ENCODE data around the gene B3GALT4. TPM values are rescaled to one million over a fixed set of nuclear protein-coding genes. Genes with fewer than 3 reads are reported as not detected.

B3GALT4 gene
- total and polyA plus RNA-seq, 2 donors (not counting 1 experiment from before 2014, with no cell fraction given): 2.3 to 11.1 TPM

GRCh38 chr6:33278810-33279209, 1.9 kb downstream of the B3GALT4 start:
- H3K36me3 ChIP-seq (ENCODE audit: control insufficient read depth, insufficient read depth, low read length): peaks cover 34% of the 10 kb centered on the region
- peaks cover 14% of the 10 kb centered on the region for H3K4me1 ChIP-seq (ENCODE audit: control insufficient read depth, extremely low read depth, insufficient read depth, low read length)
- H3K79me2 ChIP-seq (ENCODE audit: control insufficient read depth, insufficient read depth, low read length): peaks cover 22% of the 10 kb centered on the region
- no peak overlapping the region for H3K4me2 ChIP-seq (ENCODE audit: extremely low read depth, insufficient read depth, low read length)
- no peak overlapping the region for H3K9ac ChIP-seq (ENCODE audit: insufficient read depth, low read length)
- no peak for DNase-seq (ENCODE audit: low read depth in 2 of 2)
- no peak for TF ChIP-seq EZH2 (IDR thresholded peaks at IDR 0.05; ENCODE audit: low read length, missing control alignments)
- no peak for TF ChIP-seq CTCF (conservative IDR thresholded peaks at IDR 0.05 in 1 of 2, IDR thresholded peaks at IDR 0.05 in 1 of 2; ENCODE audit: low read depth in 1 of 2, low read length in 2 of 2)
- H3K9me3 ChIP-seq (ENCODE audit: control insufficient read depth, insufficient read depth, low read depth, low read length): no peaks in the 10 kb centered on the region
- no peaks in the 10 kb centered on the region for H3K27me3 ChIP-seq (ENCODE audit: control insufficient read depth, insufficient read depth, low read length)
- no peak overlapping the region for H2AFZ ChIP-seq (ENCODE audit: low read length)
- H4K20me1 ChIP-seq (ENCODE audit: control insufficient read depth, extremely low read depth, insufficient read depth, low read length): no peaks in the 10 kb centered on the region
- no peak overlapping the region for H3K27ac ChIP-seq (ENCODE audit: insufficient read depth, low read length)
- H3K4me3 ChIP-seq (replicated peaks in 1 of 4; ENCODE audit: control extremely low read depth in 1 of 4, insufficient read depth in 1 of 4, low read depth in 3 of 4, low read length in 4 of 4): no peak overlapping the region

- H3K4me3 ChIP-seq (replicated peaks in 1 of 4; ENCODE audit: control extremely low read depth in 1 of 4, insufficient read depth in 1 of 4, low read depth in 3 of 4, low read length in 4 of 4): no peak overlapping the region
- H3K9ac ChIP-seq (ENCODE audit: insufficient read depth, low read length): no peak overlapping the region
- H3K36me3 ChIP-seq (ENCODE audit: control insufficient read depth, insufficient read depth, low read length): peaks cover 31% of the 10 kb centered on the region
- H2AFZ ChIP-seq (ENCODE audit: low read length): no peak overlapping the region
- TF ChIP-seq CTCF (conservative IDR thresholded peaks at IDR 0.05 in 1 of 2, IDR thresholded peaks at IDR 0.05 in 1 of 2; ENCODE audit: low read depth in 1 of 2, low read length in 2 of 2) (no peak), EZH2 (IDR thresholded peaks at IDR 0.05; ENCODE audit: low read length, missing control alignments) (no peak)
- peaks cover 17% of the 10 kb centered on the region for H3K79me2 ChIP-seq (ENCODE audit: control insufficient read depth, insufficient read depth, low read length)
- H3K4me1 ChIP-seq (ENCODE audit: control insufficient read depth, extremely low read depth, insufficient read depth, low read length): peaks cover 12% of the 10 kb centered on the region
- H3K27ac ChIP-seq (ENCODE audit: insufficient read depth, low read length): no peak overlapping the region
- no peak for DNase-seq (ENCODE audit: low read depth in 2 of 2)
- no peaks in the 10 kb centered on the region for H3K9me3 ChIP-seq (ENCODE audit: control insufficient read depth, insufficient read depth, low read depth, low read length)
- no peak overlapping the region for H3K4me2 ChIP-seq (ENCODE audit: extremely low read depth, insufficient read depth, low read length)
- H3K27me3 ChIP-seq (ENCODE audit: control insufficient read depth, insufficient read depth, low read length): no peaks in the 10 kb centered on the region
- no peaks in the 10 kb centered on the region for H4K20me1 ChIP-seq (ENCODE audit: control insufficient read depth, extremely low read depth, insufficient read depth, low read length)
Measured at GRCh38 chr6:33279257-33279695, 2.4 kb downstream of the B3GALT4 start.

GRCh38 chr6:33279971-33280511, 3.1 kb downstream of the B3GALT4 start:
- TF ChIP-seq EZH2 (IDR thresholded peaks at IDR 0.05; ENCODE audit: low read length, missing control alignments) (no peak), CTCF (conservative IDR thresholded peaks at IDR 0.05 in 1 of 2, IDR thresholded peaks at IDR 0.05 in 1 of 2; ENCODE audit: low read depth in 1 of 2, low read length in 2 of 2) (peak; percentile 36 to 49)
- H3K4me1 ChIP-seq (ENCODE audit: control insufficient read depth, extremely low read depth, insufficient read depth, low read length): peaks cover 11% of the 10 kb centered on the region
- H3K4me2 ChIP-seq (ENCODE audit: extremely low read depth, insufficient read depth, low read length): no peak overlapping the region
- no peak overlapping the region for H2AFZ ChIP-seq (ENCODE audit: low read length)
- no peak overlapping the region for H3K27ac ChIP-seq (ENCODE audit: insufficient read depth, low read length)
- H4K20me1 ChIP-seq (ENCODE audit: control insufficient read depth, extremely low read depth, insufficient read depth, low read length): no peaks in the 10 kb centered on the region
- DNase-seq (ENCODE audit: low read depth in 2 of 2): peak; percentile 42 to 45
- H3K9ac ChIP-seq (ENCODE audit: insufficient read depth, low read length): no peak overlapping the region
- peaks cover 29% of the 10 kb centered on the region for H3K36me3 ChIP-seq (ENCODE audit: control insufficient read depth, insufficient read depth, low read length)
- no peaks in the 10 kb centered on the region for H3K27me3 ChIP-seq (ENCODE audit: control insufficient read depth, insufficient read depth, low read length)
- H3K9me3 ChIP-seq (ENCODE audit: control insufficient read depth, insufficient read depth, low read depth, low read length): no peaks in the 10 kb centered on the region
- H3K4me3 ChIP-seq (replicated peaks in 1 of 4; ENCODE audit: control extremely low read depth in 1 of 4, insufficient read depth in 1 of 4, low read depth in 3 of 4, low read length in 4 of 4): no peak overlapping the region
- peaks cover 9% of the 10 kb centered on the region for H3K79me2 ChIP-seq (ENCODE audit: control insufficient read depth, insufficient read depth, low read length)

Measured in fibroblast of lung (primary cell).